Measurements from ENCODE around the gene COG6.

The COG6 gene

GRCh38 chr13:39779337-39780265 is 124.1 kb downstream of the COG6 start:
- DNase-seq (ENCODE audit: low spot score): no peak
- no peak for TF ChIP-seq CTCF (IDR thresholded peaks at IDR 0.05; ENCODE audit: extremely low read depth, missing control alignments)

GRCh38 chr13:39780711-39781110 is 125.2 kb downstream of the COG6 start:
- DNase-seq (ENCODE audit: low spot score): no peak

GRCh38 chr13:39781381-39781780 is 125.9 kb downstream of the COG6 start:
- no peak for TF ChIP-seq CTCF (IDR thresholded peaks at IDR 0.05; ENCODE audit: extremely low read depth, missing control alignments)

More at GRCh38 chr13:39780711-39781110, 125.2 kb downstream of the COG6 start:
- TF ChIP-seq CTCF (IDR thresholded peaks at IDR 0.05; ENCODE audit: extremely low read depth, missing control alignments): no peak

GRCh38 chr13:39783051-39783450 is 127.6 kb downstream of the COG6 start:
- DNase-seq (ENCODE audit: low spot score): no peak
- TF ChIP-seq CTCF (IDR thresholded peaks at IDR 0.05; ENCODE audit: extremely low read depth, missing control alignments): no peak

More at GRCh38 chr13:39781381-39781780, 125.9 kb downstream of the COG6 start:
- no peak for DNase-seq (ENCODE audit: low spot score)

- TF ChIP-seq CTCF (IDR thresholded peaks at IDR 0.05; ENCODE audit: extremely low read depth, missing control alignments): no peak
- DNase-seq (ENCODE audit: low spot score): no peak
These were observed 128.9 kb downstream of the COG6 start for GRCh38 chr13:39784347-39784746.

GRCh38 chr13:39786091-39786490 is 130.6 kb downstream of the COG6 start:
- no peak for TF ChIP-seq CTCF (IDR thresholded peaks at IDR 0.05; ENCODE audit: extremely low read depth, missing control alignments)
- DNase-seq (ENCODE audit: low spot score): no peak

- DNase-seq (ENCODE audit: low spot score): no peak
- TF ChIP-seq CTCF (IDR thresholded peaks at IDR 0.05; ENCODE audit: extremely low read depth, missing control alignments): no peak
These were observed 131.6 kb downstream of the COG6 start for GRCh38 chr13:39787086-39787487.

Measured in GM20000 (cell line).